SH-SY5Y (cell line): ENCODE data around the gene SLC41A3.

ENCODE experiments used
- GATA2 ChIP-seq: IDR thresholded peaks from 2 replicates; pipeline ENCODE4 v1.6.1; 2011; ENCODE audit warnings: mild to moderate bottlenecking, low read depth, low read length
- GATA3 ChIP-seq: IDR thresholded peaks from 2 replicates; pipeline ENCODE4 v1.6.1; 2011; ENCODE audit warnings: low read depth, mild to moderate bottlenecking, low read length, moderate library complexity

DNA sequence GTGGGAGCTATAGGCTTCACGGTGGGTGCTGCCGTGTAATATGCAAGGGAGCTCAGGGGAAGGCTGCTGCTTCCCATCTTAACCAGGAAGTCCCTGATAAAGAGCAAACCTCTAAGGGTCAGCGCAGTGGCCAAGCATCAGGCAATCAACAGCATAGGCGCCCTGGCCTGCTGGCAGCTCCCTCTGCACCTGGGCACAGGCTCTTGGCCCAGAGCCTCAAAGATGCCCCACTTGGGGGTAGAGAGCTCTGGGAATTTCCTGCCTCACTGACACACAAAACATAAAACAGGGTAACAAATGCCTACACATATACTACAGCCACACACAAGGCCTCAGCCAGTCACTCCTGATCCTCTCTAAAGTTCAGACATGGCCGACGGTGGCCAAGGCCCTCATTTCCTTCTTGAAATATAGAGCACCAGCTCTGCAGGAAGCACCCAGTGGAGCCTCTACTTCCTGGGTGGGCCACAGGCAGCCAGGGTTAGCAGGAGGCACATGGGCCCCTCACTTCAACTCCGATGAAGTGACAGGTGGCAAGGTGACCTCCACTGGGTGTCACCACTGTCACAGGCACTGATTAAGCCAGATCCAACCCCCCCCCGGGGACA lies 20.5 kb downstream of the SLC41A3 start:
- TF ChIP-seq GATA2 (no peak), GATA3 (no peak)
